Omental fat pad (tissue), 4 donors: ENCODE results near the gene TUBA1A. TPM values are rescaled to one million over a fixed set of nuclear protein-coding genes. Genes with fewer than 3 reads are reported as not detected.
"Not testable (repeated sequence)": the region's sequence is repeated elsewhere in the genome, so short reads cannot be mapped to it uniquely, and the experiment has no call there.

ENCODE experiments used
- ATAC-seq: fragments of 150-250 bp; one replicate; pipeline ENCODE4 v1.9.1; 2016; ENCODE audit warnings: mild to moderate bottlenecking, moderate library complexity; ENCODE audit not compliant: low FRiP score
- DNase-seq: peaks from one replicate; pipeline ENCODE4 v3.0.0-alpha.2; 2019; ENCODE audit warnings: low spot score
- small RNA-seq: library from RNA; depleted of rRNA; stranded (forward); fragments of <200 nt; gene quantifications from one replicate; pipeline ENCODE3, GENCODE V24; 2016
- total RNA-seq, 4 donors: library from RNA; depleted of rRNA; stranded (reverse); fragments of >200 nt; gene quantifications; one replicate each; pipeline ENCODE4 v1.1.0, GENCODE V29; 2016
- TF ChIP-seq, protein P1 (sequence below), 3 donors: fragments of 450-650 bp; IDR thresholded peaks; one replicate each; pipeline ENCODE4 v1.5.1; 2016 to 2017; ENCODE audit warnings: antibody characterized with exemption in 3 of 3, mild to moderate bottlenecking in 3 of 3, moderate library complexity in 2 of 3

The TUBA1A gene
- total RNA-seq, 4 donors from 2014 or later = 145 to 210 (median 159) TPM

DNA sequence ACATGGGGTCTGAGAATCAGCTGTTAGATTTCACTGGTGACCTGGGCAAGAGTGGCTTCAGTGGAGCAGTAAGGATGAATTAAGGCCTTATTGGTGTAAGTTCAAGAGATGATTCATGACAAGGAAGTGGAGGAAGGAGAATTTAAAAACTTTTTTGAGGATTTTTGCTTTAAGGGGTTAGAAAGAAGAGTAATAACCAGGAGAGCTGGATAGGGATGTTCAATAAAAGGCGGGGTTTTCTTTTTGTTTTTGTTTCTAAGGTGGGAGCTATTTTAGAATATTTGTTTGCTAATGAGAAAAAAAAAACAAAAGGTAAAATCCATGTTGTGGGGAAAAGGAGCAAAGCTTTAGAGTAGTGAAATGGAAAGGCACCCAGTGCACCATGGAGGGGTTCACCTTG is 42.5 kb downstream of the TUBA1A start:
- TF ChIP-seq, protein P1, sequence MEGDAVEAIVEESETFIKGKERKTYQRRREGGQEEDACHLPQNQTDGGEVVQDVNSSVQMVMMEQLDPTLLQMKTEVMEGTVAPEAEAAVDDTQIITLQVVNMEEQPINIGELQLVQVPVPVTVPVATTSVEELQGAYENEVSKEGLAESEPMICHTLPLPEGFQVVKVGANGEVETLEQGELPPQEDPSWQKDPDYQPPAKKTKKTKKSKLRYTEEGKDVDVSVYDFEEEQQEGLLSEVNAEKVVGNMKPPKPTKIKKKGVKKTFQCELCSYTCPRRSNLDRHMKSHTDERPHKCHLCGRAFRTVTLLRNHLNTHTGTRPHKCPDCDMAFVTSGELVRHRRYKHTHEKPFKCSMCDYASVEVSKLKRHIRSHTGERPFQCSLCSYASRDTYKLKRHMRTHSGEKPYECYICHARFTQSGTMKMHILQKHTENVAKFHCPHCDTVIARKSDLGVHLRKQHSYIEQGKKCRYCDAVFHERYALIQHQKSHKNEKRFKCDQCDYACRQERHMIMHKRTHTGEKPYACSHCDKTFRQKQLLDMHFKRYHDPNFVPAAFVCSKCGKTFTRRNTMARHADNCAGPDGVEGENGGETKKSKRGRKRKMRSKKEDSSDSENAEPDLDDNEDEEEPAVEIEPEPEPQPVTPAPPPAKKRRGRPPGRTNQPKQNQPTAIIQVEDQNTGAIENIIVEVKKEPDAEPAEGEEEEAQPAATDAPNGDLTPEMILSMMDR (IDR thresholded peaks at IDR 0.05) = no peak
- DNase-seq (no peak), ATAC-seq (no peak)

GRCh38 chr12:49144384-49144783 is 44.5 kb downstream of the TUBA1A start:
- no peak for ATAC-seq
- TF ChIP-seq, protein P1 (IDR thresholded peaks at IDR 0.05) = no peak
- no peak for DNase-seq

- no peak for DNase-seq
- ATAC-seq = no peak
- TF ChIP-seq, protein P1 (IDR thresholded peaks at IDR 0.05) = no peak
Observed at GRCh38 chr12:49138999-49139398, 49.9 kb downstream of the TUBA1A start.

DNA sequence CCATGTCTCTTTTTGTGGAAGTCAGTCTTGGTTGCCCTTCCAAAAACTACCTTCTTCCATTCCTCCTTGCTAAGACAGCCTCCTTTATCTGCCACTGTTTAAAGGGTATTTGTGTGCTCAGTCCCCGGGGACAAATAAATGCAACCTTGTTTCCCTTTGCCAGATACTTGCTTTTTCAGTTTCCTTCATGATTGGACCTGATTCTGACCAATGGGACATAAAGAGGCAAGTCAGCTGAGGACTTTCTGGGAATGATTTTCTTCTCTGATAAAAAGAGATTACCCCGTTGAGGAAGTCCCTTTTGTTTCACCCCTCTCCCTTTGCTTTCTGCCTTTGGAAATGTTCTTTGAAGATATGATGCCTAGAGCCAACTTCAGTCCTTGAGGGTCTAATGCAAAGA is 50.3 kb downstream of the TUBA1A start:
- no peak for ATAC-seq
- no peak for DNase-seq
- TF ChIP-seq, protein P1 (IDR thresholded peaks at IDR 0.05) = no peak

DNA sequence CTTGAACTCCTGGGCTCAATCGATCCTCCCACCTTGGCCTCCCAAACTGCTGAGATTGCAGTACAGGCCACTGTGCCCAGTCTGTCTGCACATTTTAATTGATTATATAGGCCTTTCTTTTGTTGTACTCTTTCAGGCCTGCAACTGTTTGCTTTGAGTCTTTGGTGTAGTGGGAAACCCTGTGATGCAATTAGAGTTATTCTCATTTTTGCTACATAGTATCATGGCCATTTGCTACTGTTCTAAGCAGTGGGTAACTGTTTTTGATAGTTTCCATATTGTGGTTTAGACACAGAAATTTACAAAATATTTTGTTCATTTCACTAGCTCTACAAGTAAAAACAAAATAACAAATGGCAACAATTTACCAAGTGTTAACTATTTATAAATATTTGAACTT is 51.4 kb downstream of the TUBA1A start:
- TF ChIP-seq, protein P1 (IDR thresholded peaks at IDR 0.05) = no peak
- no peak for DNase-seq
- no peak for ATAC-seq

GRCh38 chr12:49136997-49137396 is 51.9 kb downstream of the TUBA1A start:
- not testable (repeated sequence) for ATAC-seq, DNase-seq

Small RNA genes lying within 50 kb of the gene (small RNA-seq; reads per million reads assigned to genes)
- gene RF00017 = not detected

Other genes starting within 250 kb of the TUBA1A start
- gene ARF3, start 231.6 kb downstream of the TUBA1A start, total RNA-seq = 10 to 100 TPM; 57.1 to 91.5 (median 68.3) TPM
- 1 to 10 TPM in 1 of 4 donors, under 1 TPM in 3; 0.36 to 2.5 (median 0.56) TPM for gene WNT10B, start 217.3 kb downstream of the TUBA1A start, total RNA-seq
- under 1 TPM in 1 of 4 donors, not detected in 3; 0.60 TPM for gene WNT1, start 210.8 kb downstream of the TUBA1A start, total RNA-seq
- gene DDN, start 189.7 kb downstream of the TUBA1A start, total RNA-seq = under 1 TPM in 2 of 4 donors, not detected in 2; 0.12 to 0.65 TPM
- gene PRKAG1, start 170.3 kb downstream of the TUBA1A start, total RNA-seq = 10 to 100 TPM; 40.0 to 64.2 (median 54.4) TPM
- gene KMT2D, start 128.3 kb downstream of the TUBA1A start, total RNA-seq = 10 to 100 TPM; 31.2 to 87.0 (median 49.0) TPM
- gene RHEBL1, start 119.1 kb downstream of the TUBA1A start, total RNA-seq = under 1 TPM in 1 of 4 donors, not detected in 3; 0.96 TPM
- 1 to 10 TPM in 2 of 4 donors, under 1 TPM in 2; 0.72 to 2.0 (median 1.3) TPM for gene DHH, start 94.3 kb downstream of the TUBA1A start, total RNA-seq
- gene LMBR1L, start 78.2 kb downstream of the TUBA1A start, total RNA-seq = 10 to 100 TPM; 23.2 to 68.4 (median 37.8) TPM
- 1,000 to 10,000 TPM in 1 of 4 donors, 100 to 1,000 TPM in 3; 608 to 1,018 (median 745) TPM for gene TUBA1B, start 57.7 kb downstream of the TUBA1A start, total RNA-seq
- 100 to 1,000 TPM in 3 of 4 donors, 10 to 100 TPM in 1; 67.8 to 649 (median 241) TPM for gene TUBA1C, start 76.0 kb upstream of the TUBA1A start, total RNA-seq
- 1 to 10 TPM; 1.3 to 4.4 (median 2.7) TPM for gene PRPH, start 106.1 kb upstream of the TUBA1A start, total RNA-seq
- 1 to 10 TPM in 1 of 4 donors, under 1 TPM in 1, not detected in 2; 0.37 to 1.6 TPM for gene TROAP, start 134.2 kb upstream of the TUBA1A start, total RNA-seq
- gene C1QL4, start 148.1 kb upstream of the TUBA1A start, total RNA-seq = 1 to 10 TPM in 1 of 4 donors, under 1 TPM in 1, not detected in 2; 0.65 to 1.1 TPM
- gene DNAJC22, start 157.8 kb upstream of the TUBA1A start, total RNA-seq = 1 to 10 TPM in 3 of 4 donors, not detected in 1; 1.8 to 9.2 (median 3.0) TPM
- 10 to 100 TPM in 2 of 4 donors, 1 to 10 TPM in 2; 8.0 to 16.2 (median 9.7) TPM for gene SPATS2, start 178.4 kb upstream of the TUBA1A start, total RNA-seq